ENCODE data around the gene CHN2.
"Not testable (repeated sequence)": the region's sequence is repeated elsewhere in the genome, so short reads cannot be mapped to it uniquely, and the experiment has no call there.

CHN2 gene

DNA sequence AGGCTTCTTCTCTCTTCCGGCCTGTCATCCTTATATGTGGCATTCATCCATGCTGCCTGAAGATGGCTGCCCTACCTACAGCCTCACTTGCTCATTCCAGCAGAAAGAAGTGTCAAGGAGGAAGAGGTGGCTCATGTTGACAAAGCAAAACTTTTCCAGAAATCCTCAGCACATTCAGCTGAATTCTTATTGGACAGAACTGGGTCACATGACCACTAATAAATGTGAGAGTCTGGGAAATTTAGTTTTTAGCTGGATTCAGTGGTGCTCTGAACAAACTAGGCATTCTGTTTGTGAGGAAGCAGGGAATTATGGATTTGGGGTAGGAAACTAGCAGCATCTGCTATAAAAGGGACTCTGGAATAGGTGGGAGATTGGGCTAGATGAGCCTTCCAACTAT, 58.6 kb downstream of the CHN2 start:
- Histone ChIP-seq H3K4me3 (ENCODE audit: insufficient read depth, low read depth, low read length, poor library complexity, severe bottlenecking) (no peak overlapping the region), H3K4me1 (ENCODE audit: control insufficient read depth, insufficient read depth, low read length, poor library complexity, severe bottlenecking) (no peaks in the 10 kb centered on the region), H3K36me3 (ENCODE audit: control insufficient read depth, insufficient read depth, low read length) (no peaks in the 10 kb centered on the region), H3K27me3 (replicated peaks; ENCODE audit: control insufficient read depth, insufficient read depth, low read length, poor library complexity, severe bottlenecking) (no peaks in the 10 kb centered on the region), H3K27ac (ENCODE audit: insufficient read depth, low read length, poor library complexity, severe bottlenecking) (no peak overlapping the region), H3K9me3 (ENCODE audit: control insufficient read depth, low read length) (no peaks in the 10 kb centered on the region)
- no peak for DNase-seq

DNA sequence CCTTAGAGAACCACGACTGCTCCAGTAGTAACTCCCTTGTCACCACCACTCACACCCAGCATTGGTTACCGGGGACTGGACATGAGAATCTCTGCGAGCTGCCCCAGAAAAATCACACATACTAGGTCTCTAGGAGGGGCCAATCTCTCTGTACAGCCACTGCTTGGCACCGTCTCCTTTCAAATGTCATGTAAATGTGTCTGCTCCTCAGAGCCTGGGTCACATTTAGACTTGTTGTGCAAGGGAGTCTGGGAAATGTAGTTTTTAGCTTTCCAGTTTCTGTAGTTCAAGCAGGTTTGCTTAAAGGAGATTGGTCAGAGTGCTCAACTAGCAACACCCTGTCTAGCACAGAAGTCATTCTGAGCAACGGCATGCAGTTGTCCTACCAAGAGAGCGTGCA, 60.0 kb downstream of the CHN2 start:
- no peak for DNase-seq
- H3K27ac ChIP-seq (ENCODE audit: insufficient read depth, low read length, poor library complexity, severe bottlenecking): no peak overlapping the region
- H3K4me3 ChIP-seq (ENCODE audit: insufficient read depth, low read depth, low read length, poor library complexity, severe bottlenecking): no peak overlapping the region
- no peaks in the 10 kb centered on the region for H3K9me3 ChIP-seq (ENCODE audit: control insufficient read depth, low read length)
- no peaks in the 10 kb centered on the region for H3K36me3 ChIP-seq (ENCODE audit: control insufficient read depth, insufficient read depth, low read length)
- no peaks in the 10 kb centered on the region for H3K4me1 ChIP-seq (ENCODE audit: control insufficient read depth, insufficient read depth, low read length, poor library complexity, severe bottlenecking)
- H3K27me3 ChIP-seq (replicated peaks; ENCODE audit: control insufficient read depth, insufficient read depth, low read length, poor library complexity, severe bottlenecking): no peaks in the 10 kb centered on the region

GRCh38 chr7:29255199-29255878, 60.8 kb downstream of the CHN2 start:
- H3K27me3 ChIP-seq (replicated peaks; ENCODE audit: control insufficient read depth, insufficient read depth, low read length, poor library complexity, severe bottlenecking): no peaks in the 10 kb centered on the region
- DNase-seq: no peak
- no peaks in the 10 kb centered on the region for H3K4me1 ChIP-seq (ENCODE audit: control insufficient read depth, insufficient read depth, low read length, poor library complexity, severe bottlenecking)
- H3K27ac ChIP-seq (ENCODE audit: insufficient read depth, low read length, poor library complexity, severe bottlenecking): no peak overlapping the region
- H3K36me3 ChIP-seq (ENCODE audit: control insufficient read depth, insufficient read depth, low read length): no peaks in the 10 kb centered on the region
- H3K4me3 ChIP-seq (ENCODE audit: insufficient read depth, low read depth, low read length, poor library complexity, severe bottlenecking): no peak overlapping the region
- no peaks in the 10 kb centered on the region for H3K9me3 ChIP-seq (ENCODE audit: control insufficient read depth, low read length)

DNA sequence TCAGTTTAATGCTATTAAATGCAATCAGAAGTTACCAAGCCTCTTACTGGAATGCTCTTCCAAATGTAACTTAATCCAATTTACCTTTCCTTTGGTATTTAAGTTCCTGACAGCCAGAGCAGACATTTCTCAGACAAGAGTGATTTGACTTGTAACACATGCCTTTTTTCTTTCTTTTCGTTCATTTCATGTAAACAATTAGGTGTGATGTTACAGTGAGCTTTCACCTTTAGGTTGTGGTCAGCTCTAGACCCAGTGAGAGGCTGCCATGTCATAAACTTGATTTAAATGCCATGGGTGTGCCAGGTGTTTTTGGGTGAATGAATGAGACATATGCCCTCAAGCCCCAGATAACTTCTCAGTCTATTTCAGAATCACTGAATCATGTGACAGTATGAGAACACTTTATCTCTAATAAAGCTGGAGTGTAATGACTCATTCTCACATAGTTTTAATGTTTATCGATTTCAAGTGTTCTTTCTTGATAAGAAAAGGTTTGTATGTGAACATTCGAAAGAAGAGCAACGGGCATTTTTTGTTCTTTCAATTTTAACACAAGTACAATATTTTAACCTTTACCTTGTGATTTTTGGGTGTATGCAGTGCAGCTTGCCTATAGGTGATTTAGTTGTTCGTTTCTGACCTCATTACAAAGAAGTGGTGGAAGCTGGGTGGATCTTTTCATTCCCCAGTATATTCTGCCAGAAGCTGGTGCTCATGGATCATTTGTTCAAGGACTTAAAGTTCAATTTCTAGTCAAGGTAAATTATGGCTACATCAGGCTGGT, 61.5 kb downstream of the CHN2 start:
- H3K27me3 ChIP-seq (replicated peaks; ENCODE audit: control insufficient read depth, insufficient read depth, low read length, poor library complexity, severe bottlenecking): no peaks in the 10 kb centered on the region
- DNase-seq: no peak
- H3K9me3 ChIP-seq (ENCODE audit: control insufficient read depth, low read length): no peaks in the 10 kb centered on the region
- H3K4me3 ChIP-seq (ENCODE audit: insufficient read depth, low read depth, low read length, poor library complexity, severe bottlenecking): no peak overlapping the region
- H3K4me1 ChIP-seq (ENCODE audit: control insufficient read depth, insufficient read depth, low read length, poor library complexity, severe bottlenecking): no peaks in the 10 kb centered on the region
- H3K36me3 ChIP-seq (ENCODE audit: control insufficient read depth, insufficient read depth, low read length): no peaks in the 10 kb centered on the region
- no peak overlapping the region for H3K27ac ChIP-seq (ENCODE audit: insufficient read depth, low read length, poor library complexity, severe bottlenecking)

DNA sequence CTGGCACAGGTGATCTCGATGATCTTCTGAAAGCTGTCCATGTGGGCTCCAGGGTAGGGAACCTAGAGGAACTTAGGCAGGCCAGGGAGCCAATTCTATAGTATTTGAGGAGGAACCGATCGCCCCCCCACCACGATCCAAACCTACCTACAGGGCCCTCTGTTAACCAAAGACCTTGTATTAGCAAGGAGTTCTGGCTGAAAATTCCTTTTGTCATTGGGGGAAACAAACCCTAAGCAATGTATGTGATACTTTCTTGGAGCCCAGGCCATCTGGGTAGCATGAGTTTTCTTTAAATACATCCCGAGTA, 62.1 kb downstream of the CHN2 start:
- no peak overlapping the region for H3K27ac ChIP-seq (ENCODE audit: insufficient read depth, low read length, poor library complexity, severe bottlenecking)
- DNase-seq: no peak
- H3K36me3 ChIP-seq (ENCODE audit: control insufficient read depth, insufficient read depth, low read length): no peaks in the 10 kb centered on the region
- H3K4me3 ChIP-seq (ENCODE audit: insufficient read depth, low read depth, low read length, poor library complexity, severe bottlenecking): no peak overlapping the region
- no peaks in the 10 kb centered on the region for H3K27me3 ChIP-seq (replicated peaks; ENCODE audit: control insufficient read depth, insufficient read depth, low read length, poor library complexity, severe bottlenecking)
- H3K4me1 ChIP-seq (ENCODE audit: control insufficient read depth, insufficient read depth, low read length, poor library complexity, severe bottlenecking): no peaks in the 10 kb centered on the region
- H3K9me3 ChIP-seq (ENCODE audit: control insufficient read depth, low read length): no peaks in the 10 kb centered on the region

GRCh38 chr7:29258951-29259350, 64.4 kb downstream of the CHN2 start:
- no peaks in the 10 kb centered on the region for H3K4me1 ChIP-seq (ENCODE audit: control insufficient read depth, insufficient read depth, low read length, poor library complexity, severe bottlenecking)
- H3K36me3 ChIP-seq (ENCODE audit: control insufficient read depth, insufficient read depth, low read length): no peaks in the 10 kb centered on the region
- no peak for DNase-seq
- no peak overlapping the region for H3K4me3 ChIP-seq (ENCODE audit: insufficient read depth, low read depth, low read length, poor library complexity, severe bottlenecking)
- no peaks in the 10 kb centered on the region for H3K9me3 ChIP-seq (ENCODE audit: control insufficient read depth, low read length)
- no peak overlapping the region for H3K27ac ChIP-seq (ENCODE audit: insufficient read depth, low read length, poor library complexity, severe bottlenecking)
- no peaks in the 10 kb centered on the region for H3K27me3 ChIP-seq (replicated peaks; ENCODE audit: control insufficient read depth, insufficient read depth, low read length, poor library complexity, severe bottlenecking)

DNA sequence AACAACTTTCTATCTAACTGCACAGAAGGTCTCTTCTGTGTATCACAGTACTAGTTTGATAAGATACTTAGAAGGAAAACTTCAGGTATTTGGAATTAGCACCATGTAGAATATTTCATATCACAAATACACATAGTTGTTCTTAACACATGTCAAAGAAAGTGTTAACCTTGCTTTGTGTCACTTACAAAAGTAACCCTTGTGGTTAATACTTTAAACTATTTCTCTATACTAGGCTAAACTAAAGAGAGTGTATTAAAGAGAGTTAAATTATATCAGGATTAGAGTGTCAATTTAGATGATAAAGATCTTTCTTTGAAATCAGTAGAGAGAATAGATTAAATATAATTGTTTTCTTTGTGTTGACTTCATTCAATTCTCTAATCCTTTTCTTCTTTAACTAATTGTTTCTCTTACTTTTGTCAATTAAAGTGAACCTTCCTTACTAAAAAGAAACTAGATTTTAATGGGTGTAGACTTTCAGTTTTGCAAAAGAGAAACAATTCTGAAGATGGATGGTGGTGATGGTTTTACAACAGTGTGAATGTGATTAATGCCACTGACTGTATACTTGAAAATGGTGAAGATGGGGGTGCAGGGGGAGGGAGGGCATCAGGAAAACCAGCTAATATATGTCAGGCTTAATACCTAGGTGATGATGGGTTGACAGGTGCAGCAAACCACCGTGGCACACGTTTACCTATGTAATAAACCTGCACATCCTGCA, 67.8 kb downstream of the CHN2 start:
- Histone ChIP-seq H3K27me3 (replicated peaks; ENCODE audit: control insufficient read depth, insufficient read depth, low read length, poor library complexity, severe bottlenecking) (no peaks in the 10 kb centered on the region), H3K9me3 (ENCODE audit: control insufficient read depth, low read length) (no peaks in the 10 kb centered on the region), H3K4me3 (ENCODE audit: insufficient read depth, low read depth, low read length, poor library complexity, severe bottlenecking) (no peak overlapping the region), H3K36me3 (ENCODE audit: control insufficient read depth, insufficient read depth, low read length) (no peaks in the 10 kb centered on the region), H3K4me1 (ENCODE audit: control insufficient read depth, insufficient read depth, low read length, poor library complexity, severe bottlenecking) (no peaks in the 10 kb centered on the region), H3K27ac (ENCODE audit: insufficient read depth, low read length, poor library complexity, severe bottlenecking) (no peak overlapping the region)
- no peak for DNase-seq

- not testable (repeated sequence) for H3K4me1 ChIP-seq (ENCODE audit: control insufficient read depth, insufficient read depth, low read length, poor library complexity, severe bottlenecking); H3K27me3 ChIP-seq (replicated peaks; ENCODE audit: control insufficient read depth, insufficient read depth, low read length, poor library complexity, severe bottlenecking); H3K4me3 ChIP-seq (ENCODE audit: insufficient read depth, low read depth, low read length, poor library complexity, severe bottlenecking); H3K27ac ChIP-seq (ENCODE audit: insufficient read depth, low read length, poor library complexity, severe bottlenecking); H3K9me3 ChIP-seq (ENCODE audit: control insufficient read depth, low read length); H3K36me3 ChIP-seq (ENCODE audit: control insufficient read depth, insufficient read depth, low read length); DNase-seq
Measured at GRCh38 chr7:29263601-29264207, 69.1 kb downstream of the CHN2 start.

DNA sequence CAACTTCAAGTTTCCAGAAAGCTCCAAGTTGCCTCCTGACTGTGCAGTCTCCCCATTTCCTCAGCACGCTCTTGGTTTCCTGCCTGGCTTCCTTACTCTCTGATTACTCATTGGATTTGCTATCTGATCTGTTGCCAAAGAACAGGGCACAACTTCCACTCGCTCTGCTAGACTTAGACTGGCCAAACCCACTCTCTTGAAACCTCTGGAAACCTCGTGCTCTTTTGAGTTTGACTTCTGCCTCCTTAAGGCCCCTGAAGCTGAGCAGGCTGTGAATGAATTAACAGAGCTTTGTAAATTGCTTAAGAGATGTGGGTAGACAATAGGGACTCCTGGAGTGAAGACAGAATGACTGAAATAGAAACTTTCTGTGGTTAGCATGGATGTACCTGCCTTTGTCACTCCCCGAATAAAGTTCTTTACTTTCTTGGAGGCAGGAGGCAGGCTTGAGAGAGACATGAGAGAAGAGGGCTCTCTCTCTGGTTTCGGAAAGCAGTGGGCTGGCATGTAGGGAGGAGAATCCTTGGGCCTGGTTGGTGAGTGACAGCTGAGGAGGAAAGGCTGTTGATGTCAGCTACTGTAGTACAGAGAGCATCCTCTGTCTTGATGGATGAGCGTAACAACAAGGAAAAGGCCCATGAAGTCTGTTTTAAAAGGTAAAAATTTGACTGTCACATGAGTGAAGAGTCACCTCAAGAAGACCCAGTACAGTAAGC, 70.8 kb downstream of the CHN2 start:
- H3K27ac ChIP-seq (ENCODE audit: insufficient read depth, low read length, poor library complexity, severe bottlenecking): no peak overlapping the region
- H3K4me3 ChIP-seq (ENCODE audit: insufficient read depth, low read depth, low read length, poor library complexity, severe bottlenecking): no peak overlapping the region
- H3K27me3 ChIP-seq (replicated peaks; ENCODE audit: control insufficient read depth, insufficient read depth, low read length, poor library complexity, severe bottlenecking): no peaks in the 10 kb centered on the region
- DNase-seq: no peak
- no peaks in the 10 kb centered on the region for H3K4me1 ChIP-seq (ENCODE audit: control insufficient read depth, insufficient read depth, low read length, poor library complexity, severe bottlenecking)
- no peaks in the 10 kb centered on the region for H3K9me3 ChIP-seq (ENCODE audit: control insufficient read depth, low read length)
- no peaks in the 10 kb centered on the region for H3K36me3 ChIP-seq (ENCODE audit: control insufficient read depth, insufficient read depth, low read length)

Data from effector memory CD4-positive, alpha-beta T cell (primary cell).